Natural killer cell (primary cell): ENCODE data around the gene ADH4. TPM values are rescaled to one million over a fixed set of nuclear protein-coding genes. Genes with fewer than 3 reads are reported as not detected.

Source experiments
- ATAC-seq, 3 donors: fragments of 150-1000 bp in 2 of 3; fragments of 200-7000 bp in 1 of 3; cut with Tn5 transposase; 1 replicate in 1 of 3; 2 replicates in 2 of 3; pipeline ENCODE4 v1.10.0; 2021; ENCODE audit warnings: mild to moderate bottlenecking in 2 of 3, moderate library complexity in 2 of 3
- DNase-seq, 2 donors: peaks; one replicate each; pipeline versions ENCODE4 v3.0.0 to v3.0.0-alpha.2; 2013 to 2021; ENCODE audit warnings: mixed read lengths in 1 of 2
- H3K27ac ChIP-seq: one replicate; pipeline ENCODE4 v1.5.1; 2013; ENCODE audit warnings: mild to moderate bottlenecking, low read length
- H3K27me3 ChIP-seq: one replicate; pipeline ENCODE4 v1.6.1; 2013; ENCODE audit warnings: low read length; ENCODE audit not compliant: control insufficient read depth, insufficient read depth
- H3K36me3 ChIP-seq: one replicate; pipeline ENCODE4 v1.6.1; 2013; ENCODE audit warnings: low read length; ENCODE audit not compliant: control insufficient read depth, insufficient read depth
- H3K4me1 ChIP-seq: one replicate; pipeline ENCODE4 v1.6.1; 2013; ENCODE audit warnings: low read length; ENCODE audit not compliant: control insufficient read depth, insufficient read depth
- H3K4me3 ChIP-seq: one replicate; pipeline ENCODE4 v1.5.1; 2013; ENCODE audit warnings: low read length
- H3K9me3 ChIP-seq: one replicate; pipeline ENCODE4 v1.6.1; 2013; ENCODE audit warnings: low read length; ENCODE audit not compliant: control insufficient read depth, insufficient read depth
- H3K27ac Mint-ChIP-seq, 2 donors: one replicate each; pipeline ENCODE4 v1.8.0; 2022; ENCODE audit warnings: mild to moderate bottlenecking in 2 of 2, mixed read lengths in 2 of 2, moderate library complexity in 1 of 2
- H3K27me3 Mint-ChIP-seq, 2 donors: one replicate each; pipeline ENCODE4 v1.8.0; 2022; ENCODE audit warnings: low read depth in 2 of 2, mixed read lengths in 2 of 2
- H3K36me3 Mint-ChIP-seq: one replicate; pipeline ENCODE4 v1.8.0; 2022; ENCODE audit warnings: mixed read lengths
- H3K4me1 Mint-ChIP-seq, 2 donors: one replicate each; pipeline ENCODE4 v1.8.0; 2022; ENCODE audit warnings: mixed read lengths in 2 of 2
- H3K4me3 Mint-ChIP-seq: one replicate; pipeline ENCODE4 v1.8.0; 2022; ENCODE audit warnings: mild to moderate bottlenecking, moderate library complexity, mixed read lengths
- H3K9me3 Mint-ChIP-seq, 2 donors: one replicate each; pipeline ENCODE4 v1.8.0; 2022; ENCODE audit warnings: mixed read lengths in 2 of 2
- WGBS: methylation state at CpG from one replicate; pipeline ENCODE4 v1.1.7; 2013; ENCODE audit warnings: missing lambda C conversion rate; ENCODE audit not compliant: insufficient coverage; 5-methylcytosine and 5-hydroxymethylcytosine counted together
- intact Hi-C: fragments of 100-400 bp; cut with micrococcal nuclease; formaldehyde crosslinking; loops from one replicate; pipeline ENCODE4 v1.14.2; 2022
- total RNA-seq, 4 donors: library from RNA; stranded (reverse); fragments of 120-200 nt in 1 of 4; gene quantifications; one replicate each; pipeline versions ENCODE4 v1.2.3 to v1.2.4, GENCODE V29; 2013 to 2022
- TF ChIP-seq, protein P1 (sequence below): fragments of 200-600 bp; IDR thresholded peaks from one replicate; pipeline ENCODE4 v1.8.0; 2022; ENCODE audit warnings: antibody characterized with exemption

Gene ADH4
- total RNA-seq, 3 donors from 2014 or later (not counting 1 experiment from before 2014, with no cell fraction given), result not detected

DNA sequence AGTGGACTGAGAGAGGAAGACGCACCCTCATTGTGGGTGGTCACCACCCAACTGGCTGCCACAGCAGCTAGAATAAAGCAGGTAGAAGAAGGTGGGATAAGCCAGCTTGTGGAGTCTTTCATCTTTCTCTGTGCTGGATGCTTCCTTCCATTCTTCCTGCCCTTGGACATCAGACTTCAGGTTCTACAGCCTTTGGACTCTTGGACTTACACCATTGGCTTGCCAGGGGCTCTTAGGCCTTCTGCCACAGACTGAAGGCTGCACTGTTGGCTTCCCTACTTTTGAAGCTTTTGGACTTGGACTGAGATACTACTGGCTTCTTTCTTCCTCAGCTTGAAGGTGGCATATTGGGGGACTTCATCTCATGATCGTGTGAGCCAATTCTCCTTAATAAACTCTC, 41.5 kb upstream of the ADH4 start:
- Histone ChIP-seq H3K9me3 (peaks cover 14% of the 10 kb centered on the region), H3K36me3 (no peaks in the 10 kb centered on the region), H3K27me3 (no peaks in the 10 kb centered on the region), H3K4me3 (no peak overlapping the region), H3K27ac (no peak overlapping the region), H3K4me1 (no peaks in the 10 kb centered on the region)
- intact Hi-C loops, result no loop called here
- Mint-ChIP-seq H3K27ac (no peak overlapping the region), H3K9me3 (peaks cover 5 to 10% of the 10 kb centered on the region in 2 donors), H3K36me3 (peaks cover 22% of the 10 kb centered on the region), H3K4me3 (no peak overlapping the region), H3K27me3 (no peaks in the 10 kb centered on the region), H3K4me1 (no peaks in the 10 kb centered on the region)
- DNase-seq, result no peak
- WGBS, result 64% methylated on average over 2 of the region's 2 CpGs
- TF ChIP-seq, protein P1, sequence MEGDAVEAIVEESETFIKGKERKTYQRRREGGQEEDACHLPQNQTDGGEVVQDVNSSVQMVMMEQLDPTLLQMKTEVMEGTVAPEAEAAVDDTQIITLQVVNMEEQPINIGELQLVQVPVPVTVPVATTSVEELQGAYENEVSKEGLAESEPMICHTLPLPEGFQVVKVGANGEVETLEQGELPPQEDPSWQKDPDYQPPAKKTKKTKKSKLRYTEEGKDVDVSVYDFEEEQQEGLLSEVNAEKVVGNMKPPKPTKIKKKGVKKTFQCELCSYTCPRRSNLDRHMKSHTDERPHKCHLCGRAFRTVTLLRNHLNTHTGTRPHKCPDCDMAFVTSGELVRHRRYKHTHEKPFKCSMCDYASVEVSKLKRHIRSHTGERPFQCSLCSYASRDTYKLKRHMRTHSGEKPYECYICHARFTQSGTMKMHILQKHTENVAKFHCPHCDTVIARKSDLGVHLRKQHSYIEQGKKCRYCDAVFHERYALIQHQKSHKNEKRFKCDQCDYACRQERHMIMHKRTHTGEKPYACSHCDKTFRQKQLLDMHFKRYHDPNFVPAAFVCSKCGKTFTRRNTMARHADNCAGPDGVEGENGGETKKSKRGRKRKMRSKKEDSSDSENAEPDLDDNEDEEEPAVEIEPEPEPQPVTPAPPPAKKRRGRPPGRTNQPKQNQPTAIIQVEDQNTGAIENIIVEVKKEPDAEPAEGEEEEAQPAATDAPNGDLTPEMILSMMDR, result no peak
- no peak for ATAC-seq

DNA sequence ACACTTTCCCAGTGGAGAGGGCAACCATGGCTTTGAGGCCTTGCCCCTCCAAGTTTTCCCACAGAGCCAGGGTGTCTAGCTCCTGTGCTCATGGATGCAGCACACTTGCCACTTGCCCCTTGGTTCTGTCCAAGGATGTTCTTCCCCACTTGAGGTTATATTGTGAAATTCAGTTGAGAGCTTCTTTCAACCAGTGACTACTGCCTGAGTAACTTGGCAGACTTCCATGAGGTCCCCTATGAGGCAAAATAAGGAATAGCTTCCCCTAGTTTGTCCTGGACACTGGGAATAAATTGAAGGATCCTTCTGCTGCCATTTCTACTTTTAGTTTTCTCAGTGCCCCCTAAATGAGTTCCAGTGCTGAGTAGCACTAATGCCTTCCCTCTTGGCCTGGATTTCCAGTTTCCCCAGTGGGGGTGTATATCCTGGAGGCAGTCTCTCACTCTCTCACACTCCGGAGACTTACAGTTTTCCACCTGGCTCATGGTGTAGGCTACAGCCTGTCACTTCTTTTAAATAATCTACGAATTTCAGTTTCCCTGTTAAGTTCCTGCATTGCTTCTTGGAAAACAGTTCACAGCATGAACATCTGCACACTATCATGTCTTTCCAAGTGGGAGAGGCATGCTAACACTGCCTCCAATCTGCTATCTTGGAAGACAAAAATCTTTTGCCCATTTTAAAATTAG, 36.4 kb upstream of the ADH4 start:
- no peaks in the 10 kb centered on the region for H3K4me1 Mint-ChIP-seq
- H3K36me3 Mint-ChIP-seq, result peaks cover 20% of the 10 kb centered on the region
- WGBS, result 89% methylated on average over 2 of the region's 2 CpGs
- DNase-seq, result no peak
- intact Hi-C loops, result no loop called here
- Histone ChIP-seq H3K27ac (no peak overlapping the region), H3K4me1 (no peaks in the 10 kb centered on the region), H3K27me3 (no peaks in the 10 kb centered on the region), H3K36me3 (no peaks in the 10 kb centered on the region), H3K4me3 (no peak overlapping the region), H3K9me3 (peaks cover 6% of the 10 kb centered on the region)
- H3K4me3 Mint-ChIP-seq, result no peak overlapping the region
- TF ChIP-seq, protein P1, result no peak
- ATAC-seq, result no peak
- H3K9me3 Mint-ChIP-seq, result peaks cover 8 to 12% of the 10 kb centered on the region in 2 donors
- H3K27me3 Mint-ChIP-seq, result no peaks in the 10 kb centered on the region
- no peak overlapping the region for H3K27ac Mint-ChIP-seq

DNA sequence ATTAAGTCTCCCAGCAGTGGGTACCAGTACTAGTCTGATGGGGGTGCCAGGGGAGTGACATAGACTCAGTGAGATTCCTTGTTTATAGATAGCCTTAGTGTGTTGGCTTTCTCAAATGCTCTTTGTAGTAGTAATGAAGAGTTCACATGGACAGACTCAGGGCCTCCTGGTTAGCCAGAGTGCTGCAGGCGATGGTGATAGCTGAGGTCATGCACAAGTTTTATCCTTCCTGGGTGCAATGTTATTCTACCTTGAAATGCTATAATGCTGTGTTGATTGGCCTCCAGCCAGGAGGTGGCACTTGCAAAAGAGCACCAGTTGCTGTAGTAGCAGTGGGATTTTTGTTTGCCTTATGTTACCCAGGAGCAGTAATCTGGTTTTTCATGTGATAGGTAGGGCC, 35.5 kb upstream of the ADH4 start:
- H3K9me3 ChIP-seq, result peaks cover 4% of the 10 kb centered on the region
- ATAC-seq, result no peak
- H3K27me3 ChIP-seq, result no peaks in the 10 kb centered on the region
- no peaks in the 10 kb centered on the region for H3K4me1 Mint-ChIP-seq
- H3K36me3 Mint-ChIP-seq, result peaks cover 13% of the 10 kb centered on the region
- H3K36me3 ChIP-seq, result no peaks in the 10 kb centered on the region
- peaks cover 7 to 12% of the 10 kb centered on the region in 2 donors for H3K9me3 Mint-ChIP-seq
- H3K4me3 Mint-ChIP-seq, result no peak overlapping the region
- TF ChIP-seq, protein P1, result no peak
- no peak for DNase-seq
- WGBS, result 100% methylated on average over 1 of the region's 1 CpG
- H3K27ac Mint-ChIP-seq, result no peak overlapping the region
- no peak overlapping the region for H3K27ac ChIP-seq
- intact Hi-C loops, result no loop called here
- H3K27me3 Mint-ChIP-seq, result no peaks in the 10 kb centered on the region
- H3K4me1 ChIP-seq, result no peaks in the 10 kb centered on the region
- H3K4me3 ChIP-seq, result no peak overlapping the region

DNA sequence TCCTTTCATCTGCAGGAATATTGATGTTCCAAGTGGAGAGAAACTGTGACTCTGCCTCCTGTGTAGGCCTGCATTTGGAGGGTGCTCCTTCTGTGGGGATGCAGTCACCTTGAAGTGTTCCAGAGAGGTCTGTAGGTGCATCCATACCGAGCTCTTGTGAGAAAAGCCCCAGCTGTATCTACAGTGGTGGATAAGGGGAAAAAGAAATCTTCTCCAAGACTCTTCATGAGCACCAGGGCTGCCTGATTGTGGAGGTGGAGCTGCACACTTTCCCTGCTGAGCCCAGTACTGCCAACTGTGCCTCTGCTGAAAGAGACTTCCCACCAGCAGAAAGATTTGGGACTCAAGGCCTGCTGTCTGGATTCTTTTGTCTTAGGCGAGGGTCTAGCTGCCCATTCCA, 35.1 kb upstream of the ADH4 start:
- ATAC-seq, result no peak
- no peak overlapping the region for H3K4me3 ChIP-seq
- no peak overlapping the region for H3K4me3 Mint-ChIP-seq
- H3K36me3 Mint-ChIP-seq, result peaks cover 13% of the 10 kb centered on the region
- intact Hi-C loops, result no loop called here
- peaks cover 4% of the 10 kb centered on the region for H3K9me3 ChIP-seq
- no peak overlapping the region for H3K27ac ChIP-seq
- H3K27me3 Mint-ChIP-seq, result no peaks in the 10 kb centered on the region
- 89% methylated on average over 1 of the region's 2 CpGs for WGBS
- TF ChIP-seq, protein P1, result no peak
- no peak for DNase-seq
- H3K4me1 ChIP-seq, result no peaks in the 10 kb centered on the region
- H3K27ac Mint-ChIP-seq, result no peak overlapping the region
- no peaks in the 10 kb centered on the region for H3K4me1 Mint-ChIP-seq
- no peaks in the 10 kb centered on the region for H3K36me3 ChIP-seq
- H3K27me3 ChIP-seq, result no peaks in the 10 kb centered on the region
- H3K9me3 Mint-ChIP-seq, result peaks cover 6 to 12% of the 10 kb centered on the region in 2 donors
